ENCODE results near the gene RPGRIP1L.
"Not testable (repeated sequence)": the region's sequence is repeated elsewhere in the genome, so short reads cannot be mapped to it uniquely, and the experiment has no call there.

The RPGRIP1L gene

GRCh38 chr16:53711390-53711789, 7.7 kb upstream of the RPGRIP1L start:
- ATAC-seq: no peak

DNA sequence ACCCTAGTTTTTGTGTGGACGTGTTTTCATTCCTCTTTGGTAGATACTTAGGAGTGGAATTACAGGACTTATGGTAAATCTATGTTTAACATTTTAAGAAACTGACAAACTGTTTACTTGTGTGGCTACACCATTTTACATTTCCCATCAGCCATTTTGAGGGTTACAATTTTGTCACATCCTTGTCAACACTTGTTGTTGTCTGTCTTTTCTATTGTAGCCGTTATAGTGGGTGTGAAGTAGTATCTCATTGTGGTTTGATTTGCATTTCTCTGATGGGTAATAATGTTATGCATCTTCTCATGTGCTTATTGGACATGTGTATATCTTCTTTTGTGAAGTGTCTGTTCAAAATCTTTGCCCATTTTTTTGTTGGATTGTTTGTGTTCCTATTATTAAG, 4.8 kb upstream of the RPGRIP1L start:
- no peak for ATAC-seq

GRCh38 chr16:53707671-53708070, 4.0 kb upstream of the RPGRIP1L start:
- no peak for ATAC-seq

DNA sequence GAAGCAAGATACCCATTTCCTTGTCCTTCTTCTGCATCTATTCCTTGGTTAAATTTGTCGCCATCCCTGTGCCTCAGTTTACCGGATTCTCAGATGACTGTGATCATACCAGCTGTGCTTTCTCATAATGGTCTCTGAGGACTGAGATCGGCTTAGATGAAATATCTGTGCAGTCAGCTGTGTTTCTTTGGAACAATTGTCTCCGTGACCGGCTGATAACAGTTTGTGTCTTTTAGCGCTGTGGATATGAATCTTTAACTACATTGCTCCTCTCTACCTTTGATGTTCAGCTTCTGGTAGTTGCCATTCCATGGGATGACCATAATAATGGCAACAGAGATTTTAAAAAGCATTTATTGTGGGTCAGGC, 770 bp upstream of the RPGRIP1L start:
- no peak for ATAC-seq

DNA sequence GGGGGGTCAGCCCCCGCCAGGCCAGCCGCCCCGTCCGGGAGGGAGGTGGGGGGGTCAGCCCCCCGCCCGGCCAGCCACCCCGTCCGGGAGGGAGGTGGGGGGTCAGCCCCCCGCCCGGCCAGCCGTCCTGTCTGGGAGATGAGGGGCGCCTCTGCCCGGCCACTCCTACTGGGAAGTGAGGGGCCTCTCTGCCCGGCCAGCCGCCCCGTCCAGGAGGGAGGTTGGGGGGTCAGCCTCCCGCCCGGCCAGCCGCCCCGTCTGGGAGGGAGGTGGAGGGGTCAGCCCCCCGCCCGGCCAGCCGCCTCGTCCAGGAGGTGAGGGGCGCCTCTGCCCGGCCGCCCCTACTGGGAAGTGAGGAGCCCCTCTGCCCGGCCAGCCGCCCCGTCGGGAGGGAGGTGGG, 5.4 kb downstream of the RPGRIP1L start:
- ATAC-seq: not testable (repeated sequence)

DNA sequence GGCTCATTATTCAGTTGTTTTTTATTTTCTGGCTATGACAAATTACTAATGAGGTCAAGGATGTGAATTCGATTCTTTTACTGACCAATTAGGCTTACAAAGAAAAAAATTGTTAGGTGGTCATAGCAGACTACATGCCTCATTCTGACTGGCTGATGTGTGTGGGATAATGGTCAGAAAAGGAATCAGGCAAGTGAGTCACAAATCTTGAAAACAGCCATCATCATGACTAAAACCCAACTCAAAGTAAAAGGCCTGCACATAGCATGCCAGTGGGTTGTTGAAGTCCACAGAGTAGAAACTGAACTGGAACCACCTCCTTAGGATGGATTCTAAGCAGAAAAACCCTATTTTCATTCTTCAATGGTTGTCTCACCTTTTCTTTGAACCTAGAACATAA, 8.6 kb downstream of the RPGRIP1L start:
- peak in 1 of 2 donors; percentile 27 for ATAC-seq

GRCh38 chr16:53693320-53693719, 10.3 kb downstream of the RPGRIP1L start:
- ATAC-seq: no peak

- ATAC-seq: no peak
Measured at GRCh38 chr16:53692146-53692545, 11.5 kb downstream of the RPGRIP1L start.

GRCh38 chr16:53690771-53691170, 12.9 kb downstream of the RPGRIP1L start:
- ATAC-seq: no peak

DNA sequence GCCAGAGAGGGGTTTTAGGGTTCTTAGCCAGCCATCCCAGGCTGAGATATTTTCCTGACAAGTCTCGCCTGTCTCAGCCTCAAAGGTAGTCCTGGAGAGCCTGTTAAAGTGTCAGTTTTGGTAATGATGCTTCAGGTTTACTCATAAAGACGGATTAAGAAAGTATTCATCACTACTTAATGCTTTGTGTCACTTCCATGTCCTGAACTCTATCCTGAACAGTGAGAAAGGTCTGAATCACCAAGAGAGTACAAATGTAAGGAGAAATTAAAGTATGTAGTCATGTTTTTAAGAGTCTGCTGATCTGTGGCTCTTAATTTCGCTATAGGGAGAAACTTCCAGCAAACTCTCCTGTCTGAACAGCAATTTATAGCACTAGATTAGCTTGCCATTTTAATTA, 14.0 kb downstream of the RPGRIP1L start:
- no peak for ATAC-seq

GRCh38 chr16:53686710-53687109, 16.9 kb downstream of the RPGRIP1L start:
- ATAC-seq: no peak

- ATAC-seq: not testable (repeated sequence)
Measured at GRCh38 chr16:53685334-53685733, 18.3 kb downstream of the RPGRIP1L start.

DNA sequence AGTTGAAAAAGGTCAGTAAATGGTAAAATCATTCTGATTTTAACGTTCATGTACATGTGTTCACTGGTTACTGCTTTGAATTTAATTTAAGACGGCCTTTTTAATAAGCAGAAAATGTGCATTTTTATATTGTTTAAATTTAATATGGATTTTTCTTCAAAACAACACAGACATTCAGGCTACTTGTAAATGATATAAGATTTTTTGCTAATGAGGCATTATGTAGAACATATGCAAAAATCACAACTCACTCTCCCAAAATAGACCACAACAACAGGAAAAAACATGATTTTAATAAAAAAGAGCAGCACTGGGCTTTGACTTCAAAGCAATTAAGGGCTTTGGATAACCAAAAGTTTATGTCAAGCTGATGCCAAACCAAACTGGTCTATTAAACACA, 22.3 kb downstream of the RPGRIP1L start:
- no peak for ATAC-seq

DNA sequence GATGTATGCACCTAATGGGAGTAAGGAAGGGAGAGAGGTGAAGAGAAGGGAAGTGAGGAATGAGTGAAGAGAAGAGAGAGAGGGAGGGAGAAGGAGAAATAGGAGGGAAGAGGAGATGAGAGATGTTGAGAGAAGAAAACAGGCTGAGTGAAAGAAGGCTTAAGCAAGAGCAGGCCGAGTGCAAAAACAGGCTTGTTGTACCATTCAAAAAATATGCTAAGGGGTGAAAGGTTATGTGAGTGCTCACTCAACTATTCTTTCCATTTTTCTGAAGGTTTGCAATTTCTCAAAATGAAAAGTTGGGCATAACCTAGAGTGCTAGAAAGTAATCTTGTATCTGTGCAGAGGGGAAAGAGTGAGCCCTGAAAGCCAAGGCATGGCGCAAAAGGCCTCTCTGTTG, 22.9 kb downstream of the RPGRIP1L start:
- no peak for ATAC-seq

- no peak for ATAC-seq
Measured at GRCh38 chr16:53678756-53679343, 24.8 kb downstream of the RPGRIP1L start.

- no peak for ATAC-seq
Measured at GRCh38 chr16:53678155-53678554, 25.5 kb downstream of the RPGRIP1L start.

GRCh38 chr16:53673189-53673588, 30.5 kb downstream of the RPGRIP1L start:
- no peak for ATAC-seq

DNA sequence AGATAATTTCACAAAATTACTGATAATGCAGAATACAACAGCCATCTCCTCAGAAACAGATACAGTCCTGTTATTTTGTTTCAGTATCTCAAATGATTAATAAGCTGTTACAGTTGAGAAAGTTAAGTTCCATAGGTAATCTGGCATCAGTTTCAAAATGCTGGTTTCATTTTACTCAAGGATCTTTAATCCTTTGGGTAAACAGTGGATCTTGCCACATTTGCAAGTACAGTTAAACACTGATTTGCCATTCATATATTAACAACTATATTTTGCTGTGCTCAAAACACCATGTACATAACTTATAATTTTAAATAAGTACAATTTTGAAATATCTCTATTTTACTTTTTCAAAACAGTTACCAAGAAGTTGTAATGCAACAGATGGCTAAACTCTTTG, 31.2 kb downstream of the RPGRIP1L start:
- no peak for ATAC-seq

- no peak for ATAC-seq
Measured at GRCh38 chr16:53668869-53669268, 34.8 kb downstream of the RPGRIP1L start.

- ATAC-seq: no peak
Measured at GRCh38 chr16:53666786-53667415, 36.8 kb downstream of the RPGRIP1L start.

DNA sequence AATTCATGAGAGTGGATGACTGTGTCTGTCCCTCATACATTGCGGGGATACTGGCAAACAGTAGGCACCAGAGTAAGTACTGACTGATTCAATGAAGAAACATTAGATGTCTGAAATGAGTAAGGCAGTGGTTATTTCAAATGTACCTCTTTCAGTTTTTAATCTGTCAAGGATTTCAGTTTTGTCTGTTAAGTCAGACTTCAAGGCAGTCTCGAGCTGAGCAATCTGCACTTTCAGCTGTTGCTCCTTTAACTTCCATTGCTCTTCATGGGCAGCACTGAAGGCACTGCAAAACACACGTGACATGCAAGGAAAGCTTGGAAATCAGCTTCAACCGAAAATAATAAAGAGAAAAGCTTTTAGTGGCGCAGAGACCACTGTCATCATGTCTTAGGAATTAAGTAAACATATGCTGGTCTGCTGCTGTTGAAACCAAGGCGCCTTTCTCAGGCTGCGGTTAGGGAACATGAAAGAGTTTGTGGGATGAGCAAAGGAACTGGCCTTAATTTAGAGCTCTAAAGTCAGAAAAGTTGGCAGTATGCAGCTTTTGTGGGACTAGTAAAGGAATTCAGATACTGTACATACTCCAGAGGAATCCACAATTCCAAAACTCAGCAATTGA, 38.8 kb downstream of the RPGRIP1L start:
- ATAC-seq: peak; percentile 96 to 98

- ATAC-seq: no peak
Measured at GRCh38 chr16:53662072-53662471, 41.6 kb downstream of the RPGRIP1L start.

- no peak for ATAC-seq
Measured at GRCh38 chr16:53654946-53655345, 48.7 kb downstream of the RPGRIP1L start.

DNA sequence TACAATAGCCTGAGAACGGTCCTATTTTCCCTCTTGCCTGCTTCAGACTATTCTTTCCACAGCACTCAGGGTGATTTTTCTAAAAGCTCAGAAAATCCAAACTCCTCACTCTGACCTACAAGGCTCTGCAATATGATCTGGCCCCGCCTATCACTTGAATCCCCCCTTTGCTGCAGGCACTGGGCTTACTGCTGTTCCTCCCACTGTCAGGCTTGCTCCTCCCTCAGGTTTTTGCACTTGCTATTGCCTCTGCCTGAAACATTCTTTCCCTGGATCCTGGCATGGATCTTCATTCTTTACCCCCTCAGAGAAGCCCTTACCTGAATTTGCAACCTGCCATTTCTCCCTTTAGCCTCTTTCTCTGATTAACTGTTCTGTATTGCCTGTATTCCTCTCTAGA, 52.3 kb downstream of the RPGRIP1L start:
- ATAC-seq: no peak

- ATAC-seq: no peak
Measured at GRCh38 chr16:53646506-53646905, 57.2 kb downstream of the RPGRIP1L start.

Data from activated CD4-positive, CD25-positive, alpha-beta regulatory T cell treated with anti-CD3 and anti-CD28 coated beads, Interleukin-2, amount 50 U/mL, for 24 hours (primary cell).